Astrocyte (in vitro differentiated cells and primary cell): ENCODE results near the gene PTPRT. TPM values are rescaled to one million over a fixed set of nuclear protein-coding genes. Genes with fewer than 3 reads are reported as not detected.

ENCODE experiments used
- DNase-seq: peaks from one replicate; pipeline ENCODE4 v3.0.0-alpha.2; 2010; ENCODE audit warnings: low read depth
- FAIRE-seq: peaks from 2 replicates; lab custom pipeline; 2011; peaks lifted over from hg19 to GRCh38; lab: Jason Lieb, UNC
- H2AFZ ChIP-seq: 2 replicates; pipeline ENCODE4 v1.6.0; 2012; ENCODE audit warnings: low read depth, low read length, inconsistent platforms
- H3K27ac ChIP-seq: 2 replicates; pipeline ENCODE4 v1.5.1; 2011; ENCODE audit warnings: low read depth, low read length, inconsistent platforms
- H3K27me3 ChIP-seq: 2 replicates; pipeline ENCODE4 v1.6.0; 2011; ENCODE audit warnings: low read length, inconsistent platforms; ENCODE audit not compliant: insufficient read depth
- H3K36me3 ChIP-seq: 2 replicates; pipeline ENCODE4 v1.5.1; 2011; ENCODE audit warnings: low read length, inconsistent platforms; ENCODE audit not compliant: insufficient read depth
- H3K4me1 ChIP-seq: 2 replicates; pipeline ENCODE4 v1.5.1; 2011; ENCODE audit warnings: low read length, inconsistent platforms; ENCODE audit not compliant: insufficient read depth
- H3K4me2 ChIP-seq: 2 replicates; pipeline ENCODE4 v1.6.0; 2012; ENCODE audit warnings: low read length, inconsistent platforms
- H3K4me3 ChIP-seq: 2 replicates; pipeline ENCODE4 v1.5.1; 2011; ENCODE audit warnings: low read depth, mild to moderate bottlenecking, low read length, inconsistent platforms; ENCODE audit not compliant: insufficient read depth
- H3K79me2 ChIP-seq: 2 replicates; pipeline ENCODE4 v1.6.0; 2012; ENCODE audit warnings: mild to moderate bottlenecking, low read length, inconsistent platforms; ENCODE audit not compliant: insufficient read depth
- H3K9ac ChIP-seq: 2 replicates; pipeline ENCODE4 v1.6.0; 2012; ENCODE audit warnings: mild to moderate bottlenecking, low read length, inconsistent platforms
- H3K9me3 ChIP-seq: 2 replicates; pipeline ENCODE4 v1.5.1; 2012; ENCODE audit warnings: low read depth, mild to moderate bottlenecking, low read length, inconsistent platforms; ENCODE audit not compliant: insufficient read depth
- H4K20me1 ChIP-seq: 2 replicates; pipeline ENCODE4 v1.6.0; 2012; ENCODE audit warnings: low read length, inconsistent platforms; ENCODE audit not compliant: insufficient read depth
- H3K27ac Mint-ChIP-seq: one replicate; pipeline ENCODE4 v1.8.0; 2021; ENCODE audit warnings: mild to moderate bottlenecking, mixed read lengths; ENCODE audit not compliant: unreplicated experiment
- H3K27me3 Mint-ChIP-seq: one replicate; pipeline ENCODE4 v1.8.0; 2021; ENCODE audit warnings: low read depth, mixed read lengths; ENCODE audit not compliant: unreplicated experiment
- H3K36me3 Mint-ChIP-seq: one replicate; pipeline ENCODE4 v1.8.0; 2021; ENCODE audit warnings: low read depth, mixed read lengths; ENCODE audit not compliant: unreplicated experiment
- H3K4me1 Mint-ChIP-seq: one replicate; pipeline ENCODE4 v1.8.0; 2021; ENCODE audit warnings: low read depth, mixed read lengths; ENCODE audit not compliant: unreplicated experiment
- H3K4me3 Mint-ChIP-seq: one replicate; pipeline ENCODE4 v1.8.0; 2021; ENCODE audit warnings: mild to moderate bottlenecking, moderate library complexity, mixed read lengths; ENCODE audit not compliant: unreplicated experiment
- H3K9me3 Mint-ChIP-seq: one replicate; pipeline ENCODE4 v1.8.0; 2021; ENCODE audit warnings: mild to moderate bottlenecking, mixed read lengths; ENCODE audit not compliant: unreplicated experiment
- CTCF ChIP-seq: IDR thresholded peaks from 2 replicates; pipeline ENCODE4 v1.5.1; 2011; ENCODE audit warnings: low read depth, mild to moderate bottlenecking, inconsistent platforms, low read length, moderate library complexity; ENCODE audit not compliant: insufficient read depth
- EZH2 ChIP-seq: IDR thresholded peaks from 2 replicates; pipeline ENCODE4 v1.6.1; 2012; ENCODE audit warnings: mild to moderate bottlenecking, low read length, inconsistent platforms; ENCODE audit not compliant: insufficient read depth
- total RNA-seq: library from RNA; stranded (reverse); gene quantifications from 2 replicates; pipeline ENCODE4 v1.2.1, GENCODE V29; 2021

PTPRT gene
- total RNA-seq, 1 donor from 2014 or later: 0.25 TPM

- H3K9me3 ChIP-seq: peaks cover 3% of the 10 kb centered on the region
- H3K36me3 Mint-ChIP-seq: no peaks in the 10 kb centered on the region
- H3K27me3 Mint-ChIP-seq: no peaks in the 10 kb centered on the region
- FAIRE-seq: no peak
- no peaks in the 10 kb centered on the region for H3K27me3 ChIP-seq
- H3K4me1 Mint-ChIP-seq: no peaks in the 10 kb centered on the region
- no peak overlapping the region for H3K4me3 ChIP-seq
- no peaks in the 10 kb centered on the region for H3K79me2 ChIP-seq
- no peak for DNase-seq
- no peaks in the 10 kb centered on the region for H4K20me1 ChIP-seq
- H3K9ac ChIP-seq: no peak overlapping the region
- H3K4me1 ChIP-seq: no peaks in the 10 kb centered on the region
- no peak overlapping the region for H2AFZ ChIP-seq
- no peak overlapping the region for H3K27ac ChIP-seq
- H3K4me3 Mint-ChIP-seq: no peak overlapping the region
- no peak overlapping the region for H3K4me2 ChIP-seq
- no peak overlapping the region for H3K27ac Mint-ChIP-seq
- no peaks in the 10 kb centered on the region for H3K9me3 Mint-ChIP-seq
- no peak for TF ChIP-seq CTCF
- no peak for TF ChIP-seq EZH2
- no peaks in the 10 kb centered on the region for H3K36me3 ChIP-seq
These were observed 787.3 kb downstream of the PTPRT start for GRCh38 chr20:42402455-42402854.

GRCh38 chr20:42401613-42402012 is 788.1 kb downstream of the PTPRT start:
- Histone ChIP-seq H3K27me3 (no peaks in the 10 kb centered on the region), H3K9me3 (peaks cover 3% of the 10 kb centered on the region), H4K20me1 (no peaks in the 10 kb centered on the region), H3K4me2 (no peak overlapping the region), H3K4me3 (no peak overlapping the region), H3K36me3 (no peaks in the 10 kb centered on the region), H3K9ac (no peak overlapping the region), H3K27ac (no peak overlapping the region), H3K79me2 (no peaks in the 10 kb centered on the region), H2AFZ (no peak overlapping the region), H3K4me1 (no peaks in the 10 kb centered on the region)
- H3K27ac Mint-ChIP-seq: no peak overlapping the region
- no peaks in the 10 kb centered on the region for H3K36me3 Mint-ChIP-seq
- no peaks in the 10 kb centered on the region for H3K9me3 Mint-ChIP-seq
- no peaks in the 10 kb centered on the region for H3K27me3 Mint-ChIP-seq
- H3K4me3 Mint-ChIP-seq: no peak overlapping the region
- no peaks in the 10 kb centered on the region for H3K4me1 Mint-ChIP-seq
- no peak for TF ChIP-seq CTCF
- DNase-seq (no peak), FAIRE-seq (no peak)

GRCh38 chr20:42399802-42400201 is 789.9 kb downstream of the PTPRT start:
- H2AFZ ChIP-seq: no peak overlapping the region
- H3K79me2 ChIP-seq: no peaks in the 10 kb centered on the region
- H3K9ac ChIP-seq: no peak overlapping the region
- H3K36me3 Mint-ChIP-seq: no peaks in the 10 kb centered on the region
- H3K4me3 ChIP-seq: no peak overlapping the region
- H3K4me3 Mint-ChIP-seq: no peak overlapping the region
- H3K4me2 ChIP-seq: no peak overlapping the region
- H3K4me1 ChIP-seq: no peaks in the 10 kb centered on the region
- peaks cover 3% of the 10 kb centered on the region for H3K9me3 ChIP-seq
- DNase-seq (no peak), FAIRE-seq (no peak)
- H3K36me3 ChIP-seq: no peaks in the 10 kb centered on the region
- H3K27ac Mint-ChIP-seq: no peak overlapping the region
- no peaks in the 10 kb centered on the region for H3K9me3 Mint-ChIP-seq
- no peaks in the 10 kb centered on the region for H3K27me3 ChIP-seq
- TF ChIP-seq CTCF (no peak), EZH2 (no peak)
- H4K20me1 ChIP-seq: no peaks in the 10 kb centered on the region
- H3K27me3 Mint-ChIP-seq: no peaks in the 10 kb centered on the region
- H3K27ac ChIP-seq: no peak overlapping the region
- no peaks in the 10 kb centered on the region for H3K4me1 Mint-ChIP-seq
